OCI-LY3 (cell line): ENCODE measurements around the gene PTPRC.

Experiments used
- H2AFZ ChIP-seq: fragments of 200-600, 300-600 bp; shearing (Covaris generic); 2 replicates; pipeline ENCODE4 v1.6.0; 2014; ENCODE audit warnings: antibody characterized with exemption, low read depth, low read length
- H3K27ac ChIP-seq: fragments of 200-600, 300-600 bp; sonication (generic); 2 replicates; pipeline ENCODE4 v1.5.1; 2014; ENCODE audit warnings: mild to moderate bottlenecking, low read length, moderate library complexity, mixed read lengths
- H3K27me3 ChIP-seq: fragments of 200-600, 300-600 bp; sonication (generic); 2 replicates; pipeline ENCODE4 v1.6.1; 2014; ENCODE audit warnings: low read depth, low read length, mixed read lengths
- H3K36me3 ChIP-seq: fragments of 200-600, 300-600 bp; sonication (generic); replicated peaks from 2 replicates; pipeline ENCODE3; 2014; ENCODE audit warnings: low read depth, low read length, mixed read lengths
- H3K4me1 ChIP-seq: fragments of 300-600, 200-600 bp; sonication (generic); 2 replicates; pipeline ENCODE4 v1.6.1; 2014; ENCODE audit warnings: low read length, mixed read lengths
- H3K4me2 ChIP-seq: fragments of 200-600, 300-600 bp; sonication (generic); 2 replicates; pipeline ENCODE4 v1.6.1; 2014; ENCODE audit warnings: low read length, mixed read lengths
- H3K4me3 ChIP-seq: fragments of 300-600, 200-600 bp; sonication (generic); 2 replicates; pipeline ENCODE4 v1.5.1; 2014; ENCODE audit warnings: antibody characterized with exemption, mild to moderate bottlenecking, low read length, moderate library complexity
- H3K79me2 ChIP-seq: fragments of 300-600, 200-600 bp; shearing (Covaris generic); 2 replicates; pipeline ENCODE4 v1.6.1; 2014; ENCODE audit warnings: mild to moderate bottlenecking, low read length, mixed read lengths
- H3K9ac ChIP-seq: fragments of 300-600, 200-600 bp; shearing (Covaris generic); 2 replicates; pipeline ENCODE4 v1.6.0; 2014; ENCODE audit warnings: mild to moderate bottlenecking, low read length, moderate library complexity
- H3K9me3 ChIP-seq: fragments of 200-600, 300-600 bp; shearing (Covaris generic); 2 replicates; pipeline ENCODE4 v1.6.1; 2014; ENCODE audit warnings: low read length, mixed read lengths; ENCODE audit not compliant: insufficient read depth
- H4K20me1 ChIP-seq: fragments of 200-600, 300-600 bp; sonication (generic); 2 replicates; pipeline ENCODE4 v1.6.1; 2016; ENCODE audit warnings: low read length, mixed read lengths; ENCODE audit not compliant: insufficient read depth
- EZH2phosphoT487 ChIP-seq: fragments of 200-600 bp; shearing (Covaris generic); IDR thresholded peaks from 2 replicates; pipeline ENCODE4 v1.6.1; 2018; ENCODE audit warnings: antibody characterized with exemption, mixed run types, low read depth
- TF ChIP-seq, protein P1 (sequence below): fragments of 200-600, 300-600 bp; sonication (generic); IDR thresholded peaks from 2 replicates; pipeline ENCODE4 v1.5.1; 2014; ENCODE audit warnings: antibody characterized with exemption, low read length, low read depth

PTPRC gene

DNA sequence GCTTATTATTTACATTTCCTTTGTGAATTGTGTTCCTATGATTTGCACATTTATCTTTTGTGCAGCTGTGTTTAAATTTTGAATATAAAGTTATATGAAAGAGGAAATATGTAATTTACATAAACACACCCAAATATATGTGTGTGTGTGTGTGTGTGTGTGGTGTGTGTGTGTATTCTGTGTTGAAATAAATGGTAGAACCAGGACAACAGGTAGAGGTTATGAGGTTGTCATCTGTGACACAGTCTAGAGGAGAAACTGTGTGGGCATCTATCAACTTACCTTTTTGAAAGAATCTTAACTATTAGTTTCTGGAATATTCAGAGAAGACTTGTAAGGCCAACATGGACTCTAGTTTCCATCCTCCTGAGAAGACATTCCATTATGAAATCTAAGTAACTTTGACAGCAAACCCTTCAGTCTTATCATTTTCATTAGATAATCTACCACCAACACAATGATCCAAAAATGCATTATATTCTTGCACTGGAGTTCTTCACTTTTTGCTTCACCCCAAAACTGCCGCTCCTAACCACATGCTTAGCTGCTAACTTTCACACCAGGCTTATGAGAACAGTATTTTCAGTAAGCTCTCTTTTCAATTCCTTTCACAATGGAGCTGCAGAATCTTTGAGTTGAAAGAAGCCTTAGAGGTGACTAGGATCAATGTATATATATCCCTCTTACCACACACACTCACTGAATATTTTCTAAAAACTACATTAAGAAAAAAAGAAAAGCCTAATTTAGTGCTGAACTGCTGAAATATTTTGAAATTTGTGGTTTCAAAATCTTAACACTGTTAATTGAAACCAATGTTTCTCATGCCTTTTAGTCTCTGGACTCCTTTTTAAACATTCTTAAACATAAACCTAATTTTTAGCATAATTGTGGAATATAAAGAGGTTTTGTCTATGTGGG, 21.8 kb downstream of the PTPRC start:
- H3K36me3 ChIP-seq: peaks cover 17% of the 10 kb centered on the region
- TF ChIP-seq, protein P1, sequence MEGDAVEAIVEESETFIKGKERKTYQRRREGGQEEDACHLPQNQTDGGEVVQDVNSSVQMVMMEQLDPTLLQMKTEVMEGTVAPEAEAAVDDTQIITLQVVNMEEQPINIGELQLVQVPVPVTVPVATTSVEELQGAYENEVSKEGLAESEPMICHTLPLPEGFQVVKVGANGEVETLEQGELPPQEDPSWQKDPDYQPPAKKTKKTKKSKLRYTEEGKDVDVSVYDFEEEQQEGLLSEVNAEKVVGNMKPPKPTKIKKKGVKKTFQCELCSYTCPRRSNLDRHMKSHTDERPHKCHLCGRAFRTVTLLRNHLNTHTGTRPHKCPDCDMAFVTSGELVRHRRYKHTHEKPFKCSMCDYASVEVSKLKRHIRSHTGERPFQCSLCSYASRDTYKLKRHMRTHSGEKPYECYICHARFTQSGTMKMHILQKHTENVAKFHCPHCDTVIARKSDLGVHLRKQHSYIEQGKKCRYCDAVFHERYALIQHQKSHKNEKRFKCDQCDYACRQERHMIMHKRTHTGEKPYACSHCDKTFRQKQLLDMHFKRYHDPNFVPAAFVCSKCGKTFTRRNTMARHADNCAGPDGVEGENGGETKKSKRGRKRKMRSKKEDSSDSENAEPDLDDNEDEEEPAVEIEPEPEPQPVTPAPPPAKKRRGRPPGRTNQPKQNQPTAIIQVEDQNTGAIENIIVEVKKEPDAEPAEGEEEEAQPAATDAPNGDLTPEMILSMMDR: no peak
- no peak for TF ChIP-seq EZH2phosphoT487
- no peak overlapping the region for H2AFZ ChIP-seq
- peaks cover 48% of the 10 kb centered on the region for H3K4me1 ChIP-seq
- no peak overlapping the region for H3K4me3 ChIP-seq
- peaks cover 42% of the 10 kb centered on the region for H3K79me2 ChIP-seq
- H3K9me3 ChIP-seq: no peaks in the 10 kb centered on the region
- no peak overlapping the region for H3K27ac ChIP-seq
- no peaks in the 10 kb centered on the region for H3K27me3 ChIP-seq
- H3K9ac ChIP-seq: no peak overlapping the region
- peaks cover 22% of the 10 kb centered on the region; the same call in 1 of the 2 replicates for H4K20me1 ChIP-seq
- no peak overlapping the region for H3K4me2 ChIP-seq

DNA sequence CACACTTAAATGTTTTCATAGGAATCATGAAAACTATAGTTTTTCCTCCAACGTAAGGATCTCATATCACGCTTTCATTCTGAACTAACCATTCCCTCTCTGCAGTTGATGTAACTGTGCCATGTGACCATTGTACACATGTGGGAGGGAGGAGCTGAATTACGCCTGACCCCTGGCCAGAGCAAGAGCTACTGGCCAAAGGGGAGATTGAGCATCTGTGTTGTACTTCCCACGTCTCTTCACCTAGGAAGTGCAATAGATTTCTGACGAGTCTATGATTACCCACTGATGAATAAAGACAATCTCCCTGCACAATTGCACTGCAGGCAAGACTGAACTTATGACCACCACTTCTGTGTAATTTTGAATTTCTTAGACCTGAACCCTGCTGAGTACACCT, 24.0 kb downstream of the PTPRC start:
- Histone ChIP-seq H3K4me1 (peaks cover 27% of the 10 kb centered on the region), H3K4me2 (no peak overlapping the region), H3K4me3 (no peak overlapping the region), H2AFZ (no peak overlapping the region), H3K36me3 (peaks cover 25% of the 10 kb centered on the region), H3K9me3 (no peaks in the 10 kb centered on the region), H4K20me1 (peaks cover 18% of the 10 kb centered on the region; the same call in 1 of the 2 replicates), H3K9ac (no peak overlapping the region), H3K27me3 (no peaks in the 10 kb centered on the region), H3K27ac (no peak overlapping the region), H3K79me2 (peaks cover 33% of the 10 kb centered on the region)
- TF ChIP-seq EZH2phosphoT487: no peak
- TF ChIP-seq, protein P1: no peak

DNA sequence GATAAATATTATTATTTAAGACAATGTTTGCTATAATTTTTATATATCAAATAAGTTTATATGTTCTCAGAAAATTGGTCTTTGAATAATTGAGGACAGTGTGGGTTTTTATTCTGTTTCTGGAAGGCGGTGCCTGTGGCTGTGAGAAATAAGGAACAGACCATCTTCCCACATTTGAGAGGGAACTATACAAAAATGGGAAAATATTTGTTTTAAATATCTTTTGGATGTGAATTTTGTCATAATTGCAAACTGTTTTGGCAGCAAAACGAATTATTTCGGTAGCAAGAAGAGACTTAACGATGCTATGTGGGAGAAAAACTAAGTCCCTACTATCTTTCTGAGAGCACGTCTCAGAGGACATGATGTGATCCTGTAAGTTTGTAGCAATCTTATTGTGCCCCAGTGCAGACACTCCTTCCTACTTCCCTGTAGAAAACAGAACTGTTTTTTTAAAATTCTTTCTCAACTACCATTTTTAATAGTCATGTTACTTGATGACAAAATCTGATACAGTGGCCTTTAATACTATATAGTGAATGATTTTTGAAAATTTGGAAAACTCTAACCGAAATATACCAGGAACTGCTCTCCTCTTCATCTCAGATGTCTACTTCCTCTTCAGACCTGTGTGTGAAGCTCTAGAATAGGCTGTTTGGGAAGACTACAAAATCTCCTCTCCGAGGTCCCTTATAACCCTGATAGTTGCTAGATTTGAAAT, 25.4 kb downstream of the PTPRC start:
- Histone ChIP-seq H4K20me1 (peaks cover 10% of the 10 kb centered on the region; the same call in 1 of the 2 replicates), H3K4me3 (peak overlapping the region; percentile 43), H3K9ac (peak overlapping the region; percentile 24), H3K79me2 (peaks cover 30% of the 10 kb centered on the region), H2AFZ (no peak overlapping the region), H3K4me1 (peaks cover 32% of the 10 kb centered on the region), H3K36me3 (peaks cover 32% of the 10 kb centered on the region), H3K9me3 (no peaks in the 10 kb centered on the region), H3K4me2 (peak overlapping the region; percentile 65), H3K27ac (peak overlapping the region; percentile 52), H3K27me3 (no peaks in the 10 kb centered on the region)
- TF ChIP-seq EZH2phosphoT487: no peak
- TF ChIP-seq, protein P1: no peak

DNA sequence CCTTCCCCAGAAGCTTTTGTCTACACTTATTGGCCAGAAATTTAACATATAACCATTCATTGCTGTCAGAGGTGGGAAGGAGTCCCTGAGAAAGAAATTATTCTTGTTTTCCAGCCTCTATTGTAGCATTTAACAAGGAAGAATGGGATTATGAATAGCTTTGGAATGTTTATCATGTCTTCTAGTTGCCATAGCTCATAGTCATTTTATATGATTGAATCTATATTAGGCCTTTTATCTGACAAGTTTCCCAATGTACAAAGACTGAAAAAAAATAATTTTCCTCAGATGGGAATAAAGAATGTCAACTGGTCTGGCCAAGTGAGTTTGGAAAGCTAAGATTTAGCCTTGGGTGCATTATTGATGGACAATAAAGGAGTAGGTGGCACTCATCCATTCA, 28.3 kb downstream of the PTPRC start:
- no peak overlapping the region for H2AFZ ChIP-seq
- H3K27me3 ChIP-seq: no peaks in the 10 kb centered on the region
- peaks cover 34% of the 10 kb centered on the region for H3K36me3 ChIP-seq
- no peak overlapping the region for H3K9ac ChIP-seq
- H4K20me1 ChIP-seq: 0 out of 2 replicates have a peak, but pooled peaks cover 4% of the 10 kb centered on the region
- H3K27ac ChIP-seq: no peak overlapping the region
- H3K79me2 ChIP-seq: peaks cover 33% of the 10 kb centered on the region
- no peak for TF ChIP-seq EZH2phosphoT487
- TF ChIP-seq, protein P1: no peak
- no peak overlapping the region for H3K4me3 ChIP-seq
- H3K9me3 ChIP-seq: no peaks in the 10 kb centered on the region
- peaks cover 54% of the 10 kb centered on the region for H3K4me1 ChIP-seq
- H3K4me2 ChIP-seq: no peak overlapping the region
